GM12878 (cell line): ENCODE results near the gene SPAG6. TPM values are rescaled to one million over a fixed set of nuclear protein-coding genes. Genes with fewer than 3 reads are reported as not detected.

Source experiments
- ATF7 ChIP-seq: fragments of 450-650 bp; IDR thresholded peaks from 2 replicates; pipeline ENCODE4 v1.6.1; 2016; ENCODE audit warnings: low read depth, mild to moderate bottlenecking
- BACH1 ChIP-seq: fragments of 450-650 bp; IDR thresholded peaks from 2 replicates; pipeline ENCODE4 v1.6.1; 2017; ENCODE audit warnings: mild to moderate bottlenecking, borderline replicate concordance
- CREM ChIP-seq: IDR thresholded peaks from 2 replicates; pipeline ENCODE4 v1.6.1; 2014; ENCODE audit warnings: antibody characterized with exemption, low read depth
- JUNB ChIP-seq: IDR thresholded peaks from 2 replicates; pipeline ENCODE4 v1.6.1; 2016; ENCODE audit warnings: antibody characterized with exemption, mild to moderate bottlenecking
- NFXL1 ChIP-seq: fragments of 450-650 bp; IDR thresholded peaks from 2 replicates; pipeline ENCODE4 v1.6.1; 2017; ENCODE audit warnings: antibody characterized with exemption, mild to moderate bottlenecking, borderline replicate concordance
- SMARCA5 ChIP-seq: fragments of 450-650 bp; IDR thresholded peaks from 2 replicates; pipeline ENCODE4 v1.6.1; 2017; ENCODE audit warnings: mild to moderate bottlenecking
- SREBF1 ChIP-seq: IDR thresholded peaks from 2 replicates; pipeline ENCODE4 v1.6.1; 2012; ENCODE audit warnings: mild to moderate bottlenecking, low read length
- TCF7 ChIP-seq: IDR thresholded peaks from 2 replicates; pipeline ENCODE4 v1.6.1; 2014; ENCODE audit warnings: antibody characterized with exemption, borderline replicate concordance
- polyA plus RNA-seq, 11 experiments: library from polyadenylated mRNA; depleted of rRNA in 4 of 11; unstranded in 6 of 11; stranded (reverse) in 5 of 11; fragments of >200 nt; fragmentation: Nextera tagmentation in 4 of 11; fragmentation: Illumina TruSeq in 1 of 11; extraction: Ambion mirVana in 4 of 11; extraction: Trizol in 1 of 11; gene quantifications; 1 replicate in 1 of 11; 2 replicates in 10 of 11; pipeline versions ENCODE4 v1.2.1 to v1.2.3, GENCODE V29; 2011 to 2016; ENCODE audit warnings: inconsistent platforms in 2 of 11, missing spikeins in 2 of 11, low read depth in 1 of 11
- small RNA-seq: library from RNA; depleted of rRNA; stranded (forward); fragments of <200 nt; gene quantifications from one replicate; pipeline ENCODE3, GENCODE V24; 2014
- total RNA-seq, 4 experiments: library from RNA; depleted of rRNA in 3 of 4; stranded (reverse); fragments of >200 nt in 3 of 4; fragmentation: Illumina TruSeq in 1 of 4; extraction: Trizol in 1 of 4; gene quantifications; 2 replicates each; pipeline versions ENCODE4 v1.2.1 to v1.2.3, GENCODE V29; 2013 to 2021

Gene SPAG6
- total and polyA plus RNA-seq, 10 of the 15 experiments (the other 5 are each of a cell fraction or from before 2014, with no cell fraction given) = 0.13 to 0.99 (median 0.40) TPM; not detected in 1

GRCh38 chr10:22466763-22467334, 121.6 kb downstream of the SPAG6 start (continued):
- TF ChIP-seq SMARCA5 (no peak), JUNB (peak; percentile 53), NFXL1 (no peak), TCF7 (peak; percentile 90), BACH1 (no peak), ATF7 (no peak), SREBF1 (no peak), CREM (0 out of 2 replicates have a peak, but pooled peaks have one; percentile 17)

Small RNA genes lying within 50 kb of the gene (small RNA-seq; reads per million reads assigned to genes)
- gene AL158211.3 = 1.5 reads per million, percentile 49 among the genes with 10 or more reads in this experiment

Other genes starting within 250 kb of the SPAG6 start
- not detected in 2 replicates for gene EBLN1, start 127.5 kb upstream of the SPAG6 start, total RNA-seq (2014; rRNA removed)
- gene EBLN1, start 127.5 kb upstream of the SPAG6 start, total RNA-seq (2014; rRNA removed; fragmentation: Illumina TruSeq; extraction: Trizol) = not detected in 2 replicates
- not detected in 2 replicates for gene EBLN1, start 127.5 kb upstream of the SPAG6 start, total RNA-seq (2021)
- gene EBLN1, start 127.5 kb upstream of the SPAG6 start, polyA plus RNA-seq (2011; rRNA removed) = not detected in 2 replicates
- not detected in 2 replicates for gene EBLN1, start 127.5 kb upstream of the SPAG6 start, polyA plus RNA-seq (2014; fragmentation: Illumina TruSeq; extraction: Trizol)
- gene EBLN1, start 127.5 kb upstream of the SPAG6 start, polyA plus RNA-seq (2014; fragmentation: Nextera tagmentation; extraction: Ambion mirVana) = not detected
- not detected in 2 replicates for gene EBLN1, start 127.5 kb upstream of the SPAG6 start, polyA plus RNA-seq (2014; rRNA removed)
- gene EBLN1, start 127.5 kb upstream of the SPAG6 start, polyA plus RNA-seq (2016; fragmentation: Nextera tagmentation; extraction: Ambion mirVana) = not detected
- 65.3 and 70.9 TPM in 2 replicates for gene COMMD3, start 29.1 kb upstream of the SPAG6 start, total RNA-seq (2014; rRNA removed)
- gene COMMD3, start 29.1 kb upstream of the SPAG6 start, total RNA-seq (2014; rRNA removed; fragmentation: Illumina TruSeq; extraction: Trizol) = 64.5 and 72.3 TPM in 2 replicates
- gene COMMD3, start 29.1 kb upstream of the SPAG6 start, total RNA-seq (2021) = 68.0 and 74.3 TPM in 2 replicates
- gene COMMD3, start 29.1 kb upstream of the SPAG6 start, polyA plus RNA-seq (2011; rRNA removed) = 101 and 151 TPM in 2 replicates
- 68.1 and 74.9 TPM in 2 replicates for gene COMMD3, start 29.1 kb upstream of the SPAG6 start, polyA plus RNA-seq (2014; fragmentation: Illumina TruSeq; extraction: Trizol)
- 100 to 1,000 TPM; 238 to 248 TPM for gene COMMD3, start 29.1 kb upstream of the SPAG6 start, polyA plus RNA-seq (2014; fragmentation: Nextera tagmentation; extraction: Ambion mirVana)
- 60.9 and 64.7 TPM in 2 replicates for gene COMMD3, start 29.1 kb upstream of the SPAG6 start, polyA plus RNA-seq (2014; rRNA removed)
- gene COMMD3, start 29.1 kb upstream of the SPAG6 start, polyA plus RNA-seq (2016; fragmentation: Nextera tagmentation; extraction: Ambion mirVana) = 100 to 1,000 TPM; 171 to 205 TPM
- 27.5 and 34.6 TPM in 2 replicates for gene BMI1, start 24.4 kb upstream of the SPAG6 start, total RNA-seq (2014; rRNA removed)
- 31.5 and 32.4 TPM in 2 replicates for gene BMI1, start 24.4 kb upstream of the SPAG6 start, total RNA-seq (2014; rRNA removed; fragmentation: Illumina TruSeq; extraction: Trizol)
- gene BMI1, start 24.4 kb upstream of the SPAG6 start, total RNA-seq (2021) = 29.1 and 29.4 TPM in 2 replicates
- gene BMI1, start 24.4 kb upstream of the SPAG6 start, polyA plus RNA-seq (2011; rRNA removed) = 49.7 and 70.6 TPM in 2 replicates
- gene BMI1, start 24.4 kb upstream of the SPAG6 start, polyA plus RNA-seq (2014; fragmentation: Illumina TruSeq; extraction: Trizol) = 32.1 and 39.0 TPM in 2 replicates
- gene BMI1, start 24.4 kb upstream of the SPAG6 start, polyA plus RNA-seq (2014; fragmentation: Nextera tagmentation; extraction: Ambion mirVana) = 10 to 100 TPM in 1 of 2 experiments, 1 to 10 TPM in 1; 8.0 to 12.4 TPM
- 24.2 and 24.6 TPM in 2 replicates for gene BMI1, start 24.4 kb upstream of the SPAG6 start, polyA plus RNA-seq (2014; rRNA removed)
- 10 to 100 TPM; 17.4 to 19.5 TPM for gene BMI1, start 24.4 kb upstream of the SPAG6 start, polyA plus RNA-seq (2016; fragmentation: Nextera tagmentation; extraction: Ambion mirVana)